Psoas muscle (tissue), 8 donors: ENCODE results near the gene XRCC1. TPM values are rescaled to one million over a fixed set of nuclear protein-coding genes. Genes with fewer than 3 reads are reported as not detected.
A peak's percentile ranks its signal among the peaks of the same experiment; 100 is the strongest.
"Not testable (repeated sequence)": the region's sequence is repeated elsewhere in the genome, so short reads cannot be mapped to it uniquely, and the experiment has no call there.

Source experiments
- ATAC-seq, 4 donors: fragments of 200-7000 bp; cut with Tn5 transposase; one replicate each; pipeline ENCODE4 v1.9.1; 2020; ENCODE audit warnings: moderate library complexity in 3 of 4, mild to moderate bottlenecking in 2 of 4
- DNase-seq, 2 donors: peaks; one replicate each; pipeline ENCODE4 v3.0.0-alpha.2; 2020
- H3K27ac ChIP-seq: fragments of 200-600 bp; one replicate; pipeline ENCODE4 v1.8.0; 2022
- H3K27me3 ChIP-seq, 3 donors: fragments of 200-600 bp in 1 of 3; one replicate each; pipeline versions ENCODE4 v1.6.1 to v1.8.0; 2013 to 2022; ENCODE audit warnings: low read length in 2 of 3, mild to moderate bottlenecking in 2 of 3, moderate library complexity in 1 of 3; ENCODE audit not compliant: insufficient read depth in 3 of 3
- H3K36me3 ChIP-seq, 2 donors: fragments of 200-600 bp in 1 of 2; one replicate each; pipeline versions ENCODE4 v1.6.1 to v1.8.0; 2013 to 2022; ENCODE audit warnings: low read depth in 1 of 2, mild to moderate bottlenecking in 1 of 2, moderate library complexity in 1 of 2; ENCODE audit not compliant: insufficient read depth in 1 of 2
- H3K4me1 ChIP-seq: fragments of 200-600 bp; one replicate; pipeline ENCODE4 v1.8.0; 2022
- H3K4me3 ChIP-seq: fragments of 200-600 bp; one replicate; pipeline ENCODE4 v1.8.0; 2022; ENCODE audit warnings: mild to moderate bottlenecking
- H3K9me3 ChIP-seq: fragments of 200-600 bp; one replicate; pipeline ENCODE4 v1.8.0; 2022
- WGBS, 3 donors: extraction: QIAGEN DNeasy Blood & Tissue Kit; methylation state at CpG; one replicate each; pipeline versions ENCODE4 v1.1.6 to v1.1.7; 2013; 5-methylcytosine and 5-hydroxymethylcytosine counted together
- intact Hi-C, 2 donors: fragments of 100-400 bp; cut with DNase I; formaldehyde crosslinking; loops; one replicate each; pipeline versions ENCODE4 v1.11.0 to v1.14.2; 2022
- polyA plus RNA-seq, 3 donors: library from polyadenylated mRNA; stranded (reverse); fragments of 200-250 nt; gene quantifications; one replicate each; pipeline ENCODE4 v1.2.3, GENCODE V29; 2013
- total RNA-seq, 4 donors: library from RNA; stranded (reverse); fragmentation: NEBNext Ultra II Directional in 2 of 4; extraction: Animal tissue kit (Norgen Biotek cat#: 25700) in 2 of 4; gene quantifications; one replicate each; pipeline versions ENCODE4 v1.2.1 to v1.2.4, GENCODE V29; 2021 to 2023
- TF ChIP-seq, protein P1 (sequence below): fragments of 200-600 bp; IDR thresholded peaks from one replicate; pipeline ENCODE4 v1.8.0; 2022; ENCODE audit warnings: antibody characterized with exemption
- donor health status: healthy with polysubstance abuse.
- donor health status: DM: no; HTN: no; CAD: no; lungs with moderate emphysema.
- donor health status: Bipolar disorder and iron deficiency.
- donor health status: healthy.
- donor health status: DM: yes; HTN: yes; CAD: no.
- donor health status: DM: no; HTN: no; CAD: no.
- donor health status: DM: no; HTN: no; CAD: no.
- donor health status: DM: yes; HTN: yes; CAD: no.

Gene XRCC1
- total and polyA plus RNA-seq, 7 donors = 12.7 to 22.1 (median 14.1) TPM

GRCh38 chr19:43609872-43610271 is 34.5 kb upstream of the XRCC1 start:
- no peak overlapping the region for H3K4me3 ChIP-seq
- 85 to 87% (median 87%) methylated on average over 7 of the region's 7 CpGs for WGBS, 3 donors
- H3K4me1 ChIP-seq = no peaks in the 10 kb centered on the region
- DNase-seq (no peak), ATAC-seq (peak in 1 of 4 donors; percentile 9)
- no peaks in the 10 kb centered on the region for H3K27me3 ChIP-seq
- TF ChIP-seq, protein P1, sequence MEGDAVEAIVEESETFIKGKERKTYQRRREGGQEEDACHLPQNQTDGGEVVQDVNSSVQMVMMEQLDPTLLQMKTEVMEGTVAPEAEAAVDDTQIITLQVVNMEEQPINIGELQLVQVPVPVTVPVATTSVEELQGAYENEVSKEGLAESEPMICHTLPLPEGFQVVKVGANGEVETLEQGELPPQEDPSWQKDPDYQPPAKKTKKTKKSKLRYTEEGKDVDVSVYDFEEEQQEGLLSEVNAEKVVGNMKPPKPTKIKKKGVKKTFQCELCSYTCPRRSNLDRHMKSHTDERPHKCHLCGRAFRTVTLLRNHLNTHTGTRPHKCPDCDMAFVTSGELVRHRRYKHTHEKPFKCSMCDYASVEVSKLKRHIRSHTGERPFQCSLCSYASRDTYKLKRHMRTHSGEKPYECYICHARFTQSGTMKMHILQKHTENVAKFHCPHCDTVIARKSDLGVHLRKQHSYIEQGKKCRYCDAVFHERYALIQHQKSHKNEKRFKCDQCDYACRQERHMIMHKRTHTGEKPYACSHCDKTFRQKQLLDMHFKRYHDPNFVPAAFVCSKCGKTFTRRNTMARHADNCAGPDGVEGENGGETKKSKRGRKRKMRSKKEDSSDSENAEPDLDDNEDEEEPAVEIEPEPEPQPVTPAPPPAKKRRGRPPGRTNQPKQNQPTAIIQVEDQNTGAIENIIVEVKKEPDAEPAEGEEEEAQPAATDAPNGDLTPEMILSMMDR = no peak
- H3K9me3 ChIP-seq = no peaks in the 10 kb centered on the region
- peaks cover 0 to 42% of the 10 kb centered on the region in 2 donors for H3K36me3 ChIP-seq
- intact Hi-C loops = no loop called here
- no peak overlapping the region for H3K27ac ChIP-seq

DNA sequence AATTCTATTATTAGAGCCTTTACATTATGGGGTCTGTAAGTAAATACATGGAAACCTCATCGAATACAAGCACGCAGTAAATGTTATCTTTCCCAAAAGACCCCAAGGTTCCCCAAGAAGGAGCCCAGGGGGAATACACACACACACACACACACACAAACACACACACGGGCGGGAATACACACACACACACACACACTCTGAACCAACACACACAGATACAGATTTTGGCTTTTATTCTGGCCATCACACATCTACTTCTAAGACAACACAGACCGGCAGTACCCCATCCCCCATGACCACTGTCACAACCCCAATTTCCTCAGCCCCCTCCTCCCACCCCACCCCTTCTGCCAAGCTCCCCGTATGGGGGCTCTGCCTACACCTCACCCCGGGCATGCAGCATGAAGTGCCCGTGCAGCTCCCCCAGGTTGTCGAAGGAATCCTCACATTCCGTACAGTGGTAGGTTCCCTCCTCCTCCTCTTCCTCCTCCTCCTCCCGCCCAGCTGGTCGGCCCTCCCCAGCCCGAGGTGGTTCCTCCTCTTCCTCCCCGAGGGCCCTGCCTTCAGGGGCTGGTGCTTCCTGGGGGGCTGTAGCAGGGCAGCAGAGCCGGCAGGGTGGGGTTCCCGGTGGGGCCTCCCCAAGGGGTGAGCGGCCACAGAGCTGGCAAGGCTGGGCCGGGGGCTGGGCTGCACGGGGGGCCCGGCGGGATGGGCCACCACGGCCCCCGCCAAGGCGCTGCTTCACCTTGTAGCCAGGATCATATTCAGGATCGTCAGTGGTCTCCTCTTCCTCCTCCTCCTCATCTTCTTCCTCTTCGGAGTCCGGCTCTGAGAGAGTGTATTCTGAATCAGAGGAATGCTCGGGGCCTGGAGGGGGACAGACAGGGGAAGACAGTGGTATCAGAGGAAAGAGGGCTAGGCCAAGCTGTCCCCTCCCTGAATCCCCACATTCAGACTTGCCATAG is 32.2 kb upstream of the XRCC1 start:
- intact Hi-C loops = no loop called here
- peak overlapping the region; percentile 36 for H3K27ac ChIP-seq
- TF ChIP-seq, protein P1 = no peak
- DNase-seq (no peak), ATAC-seq (no peak)
- no peaks in the 10 kb centered on the region for H3K9me3 ChIP-seq
- 76 to 79% (median 77%) methylated on average over 23 to 28 of the region's 28 CpGs for WGBS, 3 donors
- H3K4me1 ChIP-seq = no peaks in the 10 kb centered on the region
- peaks cover 0 to 36% of the 10 kb centered on the region in 2 donors for H3K36me3 ChIP-seq
- H3K4me3 ChIP-seq = no peak overlapping the region
- H3K27me3 ChIP-seq = no peaks in the 10 kb centered on the region

DNA sequence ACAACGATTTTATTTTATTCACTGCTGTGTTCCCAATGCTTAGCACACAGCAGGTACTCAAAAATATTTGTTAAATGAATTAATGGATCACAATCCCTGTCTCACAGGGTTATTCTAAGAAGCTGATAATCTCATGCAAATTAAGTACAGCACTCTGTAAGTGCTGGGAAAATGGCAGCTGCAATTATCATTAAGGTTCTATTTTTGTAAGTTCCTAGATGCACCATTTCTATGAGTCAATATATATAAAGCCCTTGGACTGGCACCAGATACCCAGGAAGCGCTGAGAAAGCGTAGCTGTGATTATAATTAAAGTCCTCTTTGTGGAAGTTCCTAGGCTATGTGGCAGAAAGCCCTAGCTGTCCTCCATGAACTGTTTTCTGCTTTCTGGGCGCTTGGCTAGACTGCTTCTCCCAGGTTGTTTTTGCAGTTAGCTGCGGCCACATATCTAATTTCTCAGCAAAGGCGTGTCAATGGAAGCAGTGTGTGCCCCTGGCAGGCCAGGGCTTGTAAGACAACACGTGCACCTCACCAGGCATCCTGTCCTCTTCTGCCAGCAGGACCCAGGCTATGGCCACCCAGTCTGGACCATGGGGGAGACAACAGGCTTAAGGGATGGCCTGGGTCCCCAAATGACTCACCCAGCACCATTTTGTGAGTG is 31.4 kb upstream of the XRCC1 start:
- intact Hi-C loops = no loop called here
- peak overlapping the region; percentile 36 for H3K27ac ChIP-seq
- TF ChIP-seq, protein P1 = no peak
- no peak for DNase-seq
- H3K9me3 ChIP-seq = no peaks in the 10 kb centered on the region
- no peaks in the 10 kb centered on the region for H3K4me1 ChIP-seq
- H3K4me3 ChIP-seq = no peak overlapping the region
- peaks cover 0 to 36% of the 10 kb centered on the region in 2 donors for H3K36me3 ChIP-seq
- peak in 2 of 4 donors; percentile 36 to 40 for ATAC-seq
- no peaks in the 10 kb centered on the region for H3K27me3 ChIP-seq
- WGBS, 3 donors = 71 to 78% (median 77%) methylated on average over 7 of the region's 7 CpGs

- no peak for DNase-seq
- H3K36me3 ChIP-seq = peaks cover 3 to 40% of the 10 kb centered on the region in 2 donors
- intact Hi-C loops = no loop called here
These were observed 30.7 kb upstream of the XRCC1 start for GRCh38 chr19:43605875-43606568.

DNA sequence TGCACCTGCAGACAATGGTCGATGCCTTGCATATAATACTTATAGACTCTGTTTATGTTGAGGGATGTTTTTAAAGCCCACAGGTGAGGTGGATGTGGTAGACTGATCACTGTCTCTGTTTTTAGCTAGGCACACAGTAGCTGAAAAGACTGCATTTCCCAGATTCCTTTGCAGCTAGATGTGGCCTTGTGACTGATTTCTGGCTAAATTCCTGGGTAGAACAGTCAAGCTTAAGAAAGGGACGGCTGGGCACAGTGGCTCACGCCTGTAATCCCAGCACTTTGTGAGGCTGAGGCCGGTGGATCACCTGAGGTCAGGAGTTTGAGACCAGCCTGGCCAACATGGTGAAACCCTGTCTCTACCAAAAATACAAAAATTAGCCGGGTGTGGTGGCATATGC is 25.0 kb upstream of the XRCC1 start:
- DNase-seq, ATAC-seq, H3K4me3 ChIP-seq, intact Hi-C loops, H3K9me3 ChIP-seq, H3K27ac ChIP-seq, H3K27me3 ChIP-seq: not testable (repeated sequence)
- Histone ChIP-seq H3K36me3 (peaks cover 3 to 57% of the 10 kb centered on the region in 2 donors), H3K4me1 (peaks cover 11% of the 10 kb centered on the region)
- WGBS, 3 donors = 65 to 84% (median 69%) methylated on average over 5 of the region's 5 CpGs

More at GRCh38 chr19:43605875-43606568, 30.7 kb upstream of the XRCC1 start:
- no peak overlapping the region for H3K4me3 ChIP-seq
- no peak for ATAC-seq
- WGBS, 3 donors = 80 to 82% (median 81%) methylated on average over 7 of the region's 7 CpGs
- peak overlapping the region; percentile 36 for H3K27ac ChIP-seq
- H3K9me3 ChIP-seq = no peaks in the 10 kb centered on the region
- TF ChIP-seq, protein P1 = no peak
- no peaks in the 10 kb centered on the region for H3K4me1 ChIP-seq
- H3K27me3 ChIP-seq = no peaks in the 10 kb centered on the region
